Pancreas (tissue), 10 donors: ENCODE measurements around the gene TSPAN7. TPM values are rescaled to one million over a fixed set of nuclear protein-coding genes. Genes with fewer than 3 reads are reported as not detected.

Source experiments
- ATAC-seq, 4 donors: fragments of 200-7000 bp; cut with Tn5 transposase; one replicate each; pipeline versions ENCODE4 v1.8.0 to v1.9.1; 2020; ENCODE audit warnings: mild to moderate bottlenecking in 4 of 4, moderate library complexity in 4 of 4
- DNase-seq, 6 donors: peaks; one replicate each; pipeline ENCODE4 v3.0.0-alpha.2; 2020
- FAIRE-seq: peaks from 2 replicates; lab custom pipeline; 2012; peaks lifted over from hg19 to GRCh38; lab: Jason Lieb, UNC
- H3K27ac ChIP-seq, 4 donors: fragments of 200-600 bp; sonication (generic); 1 replicate in 3 of 4; 2 replicates in 1 of 4; pipeline versions ENCODE4 v1.5.0 to v1.8.0; 2020
- H3K27me3 ChIP-seq, 4 donors: fragments of 200-600 bp; one replicate each; pipeline ENCODE4 v1.8.0; 2021
- H3K36me3 ChIP-seq, 3 donors: fragments of 200-600 bp; sonication (generic) in 1 of 3; one replicate each; pipeline versions ENCODE4 v1.5.0 to v1.8.0; 2020 to 2021
- H3K4me1 ChIP-seq, 3 donors: fragments of 200-600 bp; one replicate each; pipeline ENCODE4 v1.8.0; 2021
- H3K4me3 ChIP-seq, 4 donors: fragments of 200-600 bp; sonication (generic) in 2 of 4; one replicate each; pipeline versions ENCODE4 v1.5.0 to v1.8.0; 2020 to 2021
- H3K9me3 ChIP-seq, 4 donors: fragments of 200-600 bp; one replicate each; pipeline ENCODE4 v1.8.0; 2021
- CTCF ChIP-seq, 4 donors: fragments of 200-600 bp; sonication (generic) in 3 of 4; IDR thresholded peaks; one replicate each; pipeline versions ENCODE4 v1.5.0 to v1.8.0; 2021; ENCODE audit warnings: antibody characterized with exemption in 4 of 4
- WGBS, 2 donors: extraction: QIAGEN DNeasy Blood & Tissue Kit; methylation state at CpG; one replicate each; pipeline ENCODE4 v1.1.7; 2013; 5-methylcytosine and 5-hydroxymethylcytosine counted together
- intact Hi-C, 3 donors: fragments of 100-400 bp; cut with DNase I; formaldehyde crosslinking; loops; one replicate each; pipeline versions ENCODE4 v1.11.1 to v1.14.2; 2022
- polyA plus RNA-seq, 2 donors: library from polyadenylated mRNA; stranded (reverse); fragments of 200-250 nt; gene quantifications; one replicate each; pipeline ENCODE4 v1.2.3, GENCODE V29; 2013
- total RNA-seq, 6 donors: library from RNA; stranded (reverse); fragmentation: NEBNext Ultra II Directional in 4 of 6; extraction: Animal tissue kit (Norgen Biotek cat#: 25700) in 4 of 6; gene quantifications; one replicate each; pipeline versions ENCODE4 v1.2.1 to v1.2.4, GENCODE V29; 2021 to 2023
- donor health status: healthy with polysubstance abuse.
- donor health status: DM: no; HTN: no; CAD: no; lungs with moderate emphysema.
- donor health status: DM: no; HTN: no; CAD: no.
- donor health status: control.
- donor health status: control.
- donor health status: Bipolar disorder and iron deficiency.
- donor health status: DM: yes; HTN: yes; CAD: no.
- donor health status: DM: no; HTN: no; CAD: no.
- donor health status: DM: no; HTN: no; CAD: no.
- donor health status: DM: yes; HTN: yes; CAD: no.

Gene TSPAN7
- total and polyA plus RNA-seq, 8 donors, result 5.3 to 68.1 (median 12.7) TPM

DNA sequence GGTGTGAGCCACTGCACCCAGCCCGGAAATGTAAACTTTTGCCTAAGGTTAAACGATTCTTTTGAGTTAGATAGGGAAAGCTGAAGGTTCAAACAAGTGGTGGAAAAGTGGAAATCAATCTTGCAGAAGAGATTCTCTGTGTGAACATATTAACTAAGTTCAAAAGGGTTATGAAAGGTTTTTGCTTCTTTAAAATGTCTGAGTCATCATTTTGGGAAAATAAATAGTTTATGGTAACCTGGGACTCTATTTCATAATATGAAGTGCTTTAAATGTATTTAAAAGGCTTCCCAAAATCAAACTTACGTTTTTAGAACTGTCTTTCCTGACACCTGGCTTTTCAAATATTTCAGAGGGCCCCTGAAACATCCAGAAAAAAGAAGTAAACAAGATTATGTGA, 166.3 kb downstream of the TSPAN7 start:
- H3K27ac ChIP-seq, result no peak overlapping the region
- H3K27me3 ChIP-seq, result peaks cover 0 to 11% (median 1%) of the 10 kb centered on the region in 4 donors
- no peaks in the 10 kb centered on the region for H3K4me1 ChIP-seq
- H3K9me3 ChIP-seq, result no peaks in the 10 kb centered on the region
- no peaks in the 10 kb centered on the region for H3K36me3 ChIP-seq
- H3K4me3 ChIP-seq, result no peak overlapping the region
- DNase-seq (no peak), ATAC-seq (no peak), FAIRE-seq (no peak)
- TF ChIP-seq CTCF (IDR thresholded peaks at IDR 0.05), result no peak
- WGBS, 2 donors, result 64 to 66% methylated on average over 3 of the region's 3 CpGs
- intact Hi-C loops, result no loop called here

DNA sequence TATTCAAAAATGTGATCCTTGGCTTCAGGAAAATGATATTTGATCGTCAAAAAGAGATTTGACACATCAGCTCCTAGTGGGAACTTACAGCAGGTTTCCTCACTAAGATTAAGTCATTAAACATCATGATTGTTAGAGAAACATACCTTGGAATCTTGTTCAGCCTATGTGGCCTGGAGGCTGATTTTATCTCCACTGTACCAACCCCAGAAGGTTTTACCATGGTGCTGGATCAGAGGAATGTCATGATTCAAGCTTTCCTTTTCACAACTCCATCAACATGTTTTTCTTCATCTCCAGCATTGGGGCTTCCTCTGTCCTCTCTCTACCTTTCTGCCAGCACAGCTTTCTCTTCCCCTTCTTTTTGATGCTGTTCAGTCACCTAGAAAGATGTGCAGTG, 171.5 kb downstream of the TSPAN7 start:
- no peak overlapping the region for H3K27ac ChIP-seq
- no peaks in the 10 kb centered on the region for H3K9me3 ChIP-seq
- FAIRE-seq (no peak), ATAC-seq (no peak), DNase-seq (no peak)
- H3K27me3 ChIP-seq, result peaks cover 0 to 12% (median 2%) of the 10 kb centered on the region in 4 donors
- intact Hi-C loops, result no loop called here
- no peaks in the 10 kb centered on the region for H3K4me1 ChIP-seq
- H3K36me3 ChIP-seq, result no peaks in the 10 kb centered on the region
- WGBS, 2 donors, result 54 to 78% methylated on average over 1 of the region's 1 CpG
- H3K4me3 ChIP-seq, result no peak overlapping the region
- no peak for TF ChIP-seq CTCF (IDR thresholded peaks at IDR 0.05)

Other genes with a start within 250 kb of the TSPAN7 start
- gene RPGR, start 234.0 kb upstream of the TSPAN7 start, total RNA-seq, result 1 to 10 TPM; 4.2 to 7.7 (median 4.8) TPM
- 10 to 100 TPM; 14.2 to 14.7 TPM for gene RPGR, start 234.0 kb upstream of the TSPAN7 start, polyA plus RNA-seq
- 1 to 10 TPM in 4 of 6 donors, under 1 TPM in 2; 0.35 to 2.8 (median 1.2) TPM for gene OTC, start 208.9 kb upstream of the TSPAN7 start, total RNA-seq
- gene OTC, start 208.9 kb upstream of the TSPAN7 start, polyA plus RNA-seq, result 1 to 10 TPM in 1 of 2 donors, under 1 TPM in 1; 0.68 to 1.4 TPM
- gene MID1IP1, start 239.9 kb downstream of the TSPAN7 start, total RNA-seq, result 100 to 1,000 TPM in 1 of 6 donors, 10 to 100 TPM in 5; 28.4 to 123 (median 42.3) TPM
- gene MID1IP1, start 239.9 kb downstream of the TSPAN7 start, polyA plus RNA-seq, result 10 to 100 TPM; 34.6 to 37.9 TPM